22Rv1 (cell line): ENCODE measurements around the gene KRT77.

ENCODE experiments used
- ZFX ChIP-seq: fragments of 450-650 bp; IDR thresholded peaks from 2 replicates; pipeline ENCODE4 v1.6.1; 2017; ENCODE audit warnings: antibody characterized with exemption, borderline replicate concordance
- TF ChIP-seq, protein P1 (sequence below): fragments of 450-650 bp; IDR thresholded peaks from 2 replicates; pipeline ENCODE4 v1.5.1; 2017; ENCODE audit warnings: mild to moderate bottlenecking

- TF ChIP-seq, protein P1, sequence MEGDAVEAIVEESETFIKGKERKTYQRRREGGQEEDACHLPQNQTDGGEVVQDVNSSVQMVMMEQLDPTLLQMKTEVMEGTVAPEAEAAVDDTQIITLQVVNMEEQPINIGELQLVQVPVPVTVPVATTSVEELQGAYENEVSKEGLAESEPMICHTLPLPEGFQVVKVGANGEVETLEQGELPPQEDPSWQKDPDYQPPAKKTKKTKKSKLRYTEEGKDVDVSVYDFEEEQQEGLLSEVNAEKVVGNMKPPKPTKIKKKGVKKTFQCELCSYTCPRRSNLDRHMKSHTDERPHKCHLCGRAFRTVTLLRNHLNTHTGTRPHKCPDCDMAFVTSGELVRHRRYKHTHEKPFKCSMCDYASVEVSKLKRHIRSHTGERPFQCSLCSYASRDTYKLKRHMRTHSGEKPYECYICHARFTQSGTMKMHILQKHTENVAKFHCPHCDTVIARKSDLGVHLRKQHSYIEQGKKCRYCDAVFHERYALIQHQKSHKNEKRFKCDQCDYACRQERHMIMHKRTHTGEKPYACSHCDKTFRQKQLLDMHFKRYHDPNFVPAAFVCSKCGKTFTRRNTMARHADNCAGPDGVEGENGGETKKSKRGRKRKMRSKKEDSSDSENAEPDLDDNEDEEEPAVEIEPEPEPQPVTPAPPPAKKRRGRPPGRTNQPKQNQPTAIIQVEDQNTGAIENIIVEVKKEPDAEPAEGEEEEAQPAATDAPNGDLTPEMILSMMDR = no peak
- no peak for TF ChIP-seq ZFX
Measured at GRCh38 chr12:52645120-52645761, 58.1 kb downstream of the KRT77 start.
